ENCODE measurements around the gene TEC.

TEC gene

GRCh38 chr4:48266781-48267180 is 2.9 kb downstream of the TEC start:
- DNase-seq: no peak
- H3K4me3 ChIP-seq: no peak overlapping the region
- no peaks in the 10 kb centered on the region for H3K27me3 ChIP-seq
- no peak overlapping the region for H3K27ac ChIP-seq
- H3K4me1 ChIP-seq: peaks cover 0 to 12% (median 4%) of the 10 kb centered on the region in 4 donors
- TF ChIP-seq CTCF (IDR thresholded peaks at IDR 0.05): no peak
- H3K36me3 ChIP-seq: no peaks in the 10 kb centered on the region
- H3K9me3 ChIP-seq: no peaks in the 10 kb centered on the region
- intact Hi-C loops (cut with DNase I; ENCODE audit: low total_unique reads): no loop called here

DNA sequence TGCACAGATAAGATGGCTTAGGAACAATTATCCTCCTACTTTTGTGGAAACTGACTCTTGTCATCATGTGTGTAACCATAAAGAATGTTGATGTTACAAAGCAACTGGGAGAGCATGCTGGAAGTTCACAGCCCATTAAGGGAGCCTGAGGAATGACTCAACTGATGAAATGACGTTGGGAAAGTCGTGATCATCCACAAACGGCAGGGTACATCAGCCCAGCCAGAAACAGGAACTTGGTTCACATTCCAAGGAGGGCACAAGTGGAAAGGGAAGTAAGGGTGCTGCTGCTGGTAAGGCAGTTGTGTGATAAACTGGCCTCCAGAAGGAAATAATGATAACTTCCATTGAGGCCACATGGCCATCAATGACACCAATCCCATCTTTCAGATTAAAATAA is 6.7 kb downstream of the TEC start:
- no peak for TF ChIP-seq CTCF (IDR thresholded peaks at IDR 0.05)
- H3K9me3 ChIP-seq: no peaks in the 10 kb centered on the region
- intact Hi-C loops (cut with DNase I; ENCODE audit: low total_unique reads): no loop called here
- H3K27ac ChIP-seq: no peak overlapping the region
- no peaks in the 10 kb centered on the region for H3K4me1 ChIP-seq
- DNase-seq: peak in 1 of 2 donors; percentile 28
- no peak overlapping the region for H3K4me3 ChIP-seq
- no peaks in the 10 kb centered on the region for H3K36me3 ChIP-seq
- no peaks in the 10 kb centered on the region for H3K27me3 ChIP-seq

DNA sequence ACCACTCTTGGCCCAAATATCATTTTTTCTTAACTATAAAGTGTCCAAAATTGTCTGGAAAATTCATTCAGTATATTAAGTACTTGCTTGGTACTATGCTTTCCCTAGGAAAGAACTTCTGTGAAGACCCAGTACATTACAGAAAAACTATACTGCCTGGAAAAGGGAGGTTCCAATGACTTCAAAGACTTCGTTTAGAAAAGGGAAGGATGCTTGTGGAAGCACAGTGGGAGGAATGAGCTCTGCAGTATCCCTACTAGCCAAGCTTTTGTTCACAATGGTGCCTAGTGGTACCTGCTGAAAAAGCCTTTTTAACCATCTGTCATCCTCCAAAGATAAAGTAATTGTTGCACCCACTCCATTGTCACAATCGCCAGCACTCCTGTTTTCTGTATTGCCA is 7.2 kb downstream of the TEC start:
- Histone ChIP-seq H3K27ac (no peak overlapping the region), H3K4me1 (no peaks in the 10 kb centered on the region), H3K36me3 (no peaks in the 10 kb centered on the region), H3K9me3 (no peaks in the 10 kb centered on the region), H3K27me3 (no peaks in the 10 kb centered on the region), H3K4me3 (no peak overlapping the region)
- no peak for TF ChIP-seq CTCF (IDR thresholded peaks at IDR 0.05)
- intact Hi-C loops (cut with DNase I; ENCODE audit: low total_unique reads): no loop called here
- DNase-seq: no peak

- H3K4me3 ChIP-seq: no peak overlapping the region
- no peak for DNase-seq
- H3K36me3 ChIP-seq: no peaks in the 10 kb centered on the region
- intact Hi-C loops (cut with DNase I; ENCODE audit: low total_unique reads): no loop called here
- no peaks in the 10 kb centered on the region for H3K9me3 ChIP-seq
- no peaks in the 10 kb centered on the region for H3K4me1 ChIP-seq
- no peak for TF ChIP-seq CTCF (IDR thresholded peaks at IDR 0.05)
- H3K27me3 ChIP-seq: no peaks in the 10 kb centered on the region
- no peak overlapping the region for H3K27ac ChIP-seq
These were observed 8.4 kb downstream of the TEC start for GRCh38 chr4:48261281-48261680.

DNA sequence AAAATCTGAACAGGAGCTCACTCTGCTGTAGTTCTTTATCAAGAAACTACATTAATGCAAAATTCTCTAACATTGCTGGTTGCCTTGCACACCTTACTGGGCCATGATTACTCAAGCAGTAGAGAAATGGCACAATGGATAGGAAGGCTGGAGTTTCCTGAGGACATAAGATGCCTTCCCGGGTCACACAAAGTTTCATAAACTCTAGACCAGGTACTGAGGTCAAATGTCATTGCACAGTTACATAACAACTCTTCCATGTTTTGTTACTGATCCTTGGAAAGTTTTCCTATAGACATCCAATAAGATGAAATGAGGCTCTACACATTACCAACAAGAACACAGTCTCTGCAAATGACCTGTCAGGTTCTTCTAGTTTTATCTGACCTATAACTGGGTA is 9.9 kb downstream of the TEC start:
- H3K4me1 ChIP-seq: no peaks in the 10 kb centered on the region
- H3K36me3 ChIP-seq: no peaks in the 10 kb centered on the region
- intact Hi-C loops (cut with DNase I; ENCODE audit: low total_unique reads): no loop called here
- no peak for TF ChIP-seq CTCF (IDR thresholded peaks at IDR 0.05)
- no peak overlapping the region for H3K27ac ChIP-seq
- no peak for DNase-seq
- H3K4me3 ChIP-seq: no peak overlapping the region
- no peaks in the 10 kb centered on the region for H3K27me3 ChIP-seq
- H3K9me3 ChIP-seq: no peaks in the 10 kb centered on the region

DNA sequence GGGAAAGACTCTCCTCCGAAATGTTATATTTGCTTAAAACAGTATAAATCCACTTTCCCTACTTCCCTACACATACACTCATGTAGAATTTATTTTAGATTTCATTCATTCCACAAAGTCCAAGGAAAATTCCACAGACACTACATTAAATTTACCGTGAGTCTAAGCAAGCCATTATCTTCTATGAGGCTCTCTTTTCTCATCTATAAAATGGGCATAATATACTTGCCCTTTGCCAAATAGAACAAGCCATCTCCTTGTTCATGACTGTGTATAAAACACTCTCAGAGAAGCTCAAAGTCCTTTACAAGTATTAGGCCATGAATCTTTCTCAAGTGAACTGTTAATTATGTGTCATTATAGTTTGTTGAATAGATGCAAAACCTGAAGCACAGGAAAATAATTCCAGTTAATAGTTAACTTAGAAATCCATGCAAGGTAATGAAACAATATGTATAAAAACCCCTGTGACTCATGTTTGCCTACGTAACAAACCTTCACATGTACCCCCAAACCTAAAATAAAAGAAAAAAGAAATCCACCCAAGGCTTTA is 10.7 kb downstream of the TEC start:
- no peaks in the 10 kb centered on the region for H3K9me3 ChIP-seq
- DNase-seq: no peak
- H3K27me3 ChIP-seq: no peaks in the 10 kb centered on the region
- TF ChIP-seq CTCF (IDR thresholded peaks at IDR 0.05): no peak
- no peaks in the 10 kb centered on the region for H3K36me3 ChIP-seq
- intact Hi-C loops (cut with DNase I; ENCODE audit: low total_unique reads): no loop called here
- H3K27ac ChIP-seq: no peak overlapping the region
- no peaks in the 10 kb centered on the region for H3K4me1 ChIP-seq
- H3K4me3 ChIP-seq: no peak overlapping the region
